ENCODE measurements around the gene CCM2L.

GRCh38 chr20:32063695-32064094 is 53.5 kb downstream of the CCM2L start:
- TF ChIP-seq CTCF (IDR thresholded peaks at IDR 0.05; ENCODE audit: low read depth, low read length, poor library complexity, severe bottlenecking): no peak
- no peak for TF ChIP-seq EZH2phosphoT487 (IDR thresholded peaks at IDR 0.05; ENCODE audit: borderline replicate concordance, low read length)
